Activated CD4-positive, alpha-beta T cell treated with anti-CD3 and anti-CD28 coated beads, Interleukin-2, amount 10 ng/mL, durations not matched to agents 24 days and 14 days (primary cell): ENCODE data around the gene C3orf20. TPM values are rescaled to one million over a fixed set of nuclear protein-coding genes. Genes with fewer than 3 reads are reported as not detected.

ENCODE experiments used
- DNase-seq: peaks from one replicate; pipeline ENCODE4 v3.0.0; 2022
- H3K27ac Mint-ChIP-seq: one replicate; pipeline ENCODE4 v1.8.0; 2022; ENCODE audit warnings: mild to moderate bottlenecking, mixed read lengths
- H3K27me3 Mint-ChIP-seq: one replicate; pipeline ENCODE4 v1.8.0; 2022; ENCODE audit warnings: mixed read lengths
- H3K36me3 Mint-ChIP-seq: one replicate; pipeline ENCODE4 v1.8.0; 2022; ENCODE audit warnings: low read depth, mild to moderate bottlenecking, mixed read lengths
- H3K4me1 Mint-ChIP-seq: one replicate; pipeline ENCODE4 v1.8.0; 2021; ENCODE audit warnings: mixed read lengths
- H3K4me3 Mint-ChIP-seq: one replicate; pipeline ENCODE4 v1.8.0; 2022; ENCODE audit warnings: mild to moderate bottlenecking, moderate library complexity, mixed read lengths
- H3K9me3 Mint-ChIP-seq: one replicate; pipeline ENCODE4 v1.8.0; 2021; ENCODE audit warnings: mixed read lengths
- intact Hi-C: fragments of 100-400 bp; cut with micrococcal nuclease; formaldehyde crosslinking; loops from one replicate; pipeline ENCODE4 v1.15.1; 2023
- total RNA-seq: library from RNA; stranded (reverse); gene quantifications from 2 replicates; pipeline ENCODE4 v1.2.3, GENCODE V29; 2022

C3orf20 gene
- total RNA-seq, 1 donor from 2014 or later = 0.28 TPM

GRCh38 chr3:14660942-14661341 is 14.0 kb upstream of the C3orf20 start:
- no peak overlapping the region for H3K27ac Mint-ChIP-seq
- no peak overlapping the region for H3K4me3 Mint-ChIP-seq
- no peak for DNase-seq
- H3K36me3 Mint-ChIP-seq = peaks cover 77% of the 10 kb centered on the region
- no peaks in the 10 kb centered on the region for H3K9me3 Mint-ChIP-seq
- H3K27me3 Mint-ChIP-seq = no peaks in the 10 kb centered on the region
- intact Hi-C loops = no loop called here
- H3K4me1 Mint-ChIP-seq = peaks cover 7% of the 10 kb centered on the region

GRCh38 chr3:14663396-14664135 is 11.4 kb upstream of the C3orf20 start:
- intact Hi-C loops = no loop called here
- H3K27ac Mint-ChIP-seq = no peak overlapping the region
- peaks cover 74% of the 10 kb centered on the region for H3K36me3 Mint-ChIP-seq

GRCh38 chr3:14664170-14664569 is 10.8 kb upstream of the C3orf20 start:
- H3K4me3 Mint-ChIP-seq = no peak overlapping the region
- no peaks in the 10 kb centered on the region for H3K4me1 Mint-ChIP-seq
- H3K27me3 Mint-ChIP-seq = no peaks in the 10 kb centered on the region
- no peaks in the 10 kb centered on the region for H3K9me3 Mint-ChIP-seq
- intact Hi-C loops = no loop called here
- DNase-seq = no peak
- no peak overlapping the region for H3K27ac Mint-ChIP-seq
- peaks cover 75% of the 10 kb centered on the region for H3K36me3 Mint-ChIP-seq

More at GRCh38 chr3:14663396-14664135, 11.4 kb upstream of the C3orf20 start:
- Mint-ChIP-seq H3K27me3 (no peaks in the 10 kb centered on the region), H3K4me3 (no peak overlapping the region), H3K9me3 (no peaks in the 10 kb centered on the region), H3K4me1 (no peaks in the 10 kb centered on the region)
- no peak for DNase-seq

- DNase-seq = no peak
- H3K36me3 Mint-ChIP-seq = peaks cover 56% of the 10 kb centered on the region
- H3K4me3 Mint-ChIP-seq = no peak overlapping the region
- H3K27ac Mint-ChIP-seq = no peak overlapping the region
- no peaks in the 10 kb centered on the region for H3K9me3 Mint-ChIP-seq
- intact Hi-C loops = no loop called here
- H3K4me1 Mint-ChIP-seq = peaks cover 2% of the 10 kb centered on the region
- no peaks in the 10 kb centered on the region for H3K27me3 Mint-ChIP-seq
Measured at GRCh38 chr3:14672588-14672987, 2.4 kb upstream of the C3orf20 start.

- Mint-ChIP-seq H3K27ac (no peak overlapping the region), H3K9me3 (no peaks in the 10 kb centered on the region), H3K4me1 (no peaks in the 10 kb centered on the region), H3K36me3 (peaks cover 26% of the 10 kb centered on the region), H3K4me3 (no peak overlapping the region), H3K27me3 (no peaks in the 10 kb centered on the region)
- no peak for DNase-seq
- intact Hi-C loops = no loop called here
Measured at GRCh38 chr3:14676881-14677280, 1.9 kb downstream of the C3orf20 start.

GRCh38 chr3:14678015-14678503 is 3.1 kb downstream of the C3orf20 start:
- Mint-ChIP-seq H3K9me3 (no peaks in the 10 kb centered on the region), H3K36me3 (peaks cover 20% of the 10 kb centered on the region), H3K27ac (no peak overlapping the region), H3K27me3 (no peaks in the 10 kb centered on the region), H3K4me3 (no peak overlapping the region), H3K4me1 (no peaks in the 10 kb centered on the region)
- DNase-seq = no peak
- intact Hi-C loops = no loop called here

GRCh38 chr3:14680115-14680514 is 5.2 kb downstream of the C3orf20 start:
- Mint-ChIP-seq H3K36me3 (peaks cover 11% of the 10 kb centered on the region), H3K4me1 (no peaks in the 10 kb centered on the region), H3K27me3 (no peaks in the 10 kb centered on the region), H3K9me3 (no peaks in the 10 kb centered on the region), H3K27ac (no peak overlapping the region), H3K4me3 (no peak overlapping the region)
- intact Hi-C loops = no loop called here
- no peak for DNase-seq

- peak; percentile 45 for DNase-seq
- no peaks in the 10 kb centered on the region for H3K9me3 Mint-ChIP-seq
- no peaks in the 10 kb centered on the region for H3K4me1 Mint-ChIP-seq
- H3K27ac Mint-ChIP-seq = no peak overlapping the region
- intact Hi-C loops = no loop called here
- no peak overlapping the region for H3K4me3 Mint-ChIP-seq
- no peaks in the 10 kb centered on the region for H3K27me3 Mint-ChIP-seq
- H3K36me3 Mint-ChIP-seq = peaks cover 11% of the 10 kb centered on the region
Measured at GRCh38 chr3:14680716-14681115, 5.8 kb downstream of the C3orf20 start.

- no peaks in the 10 kb centered on the region for H3K9me3 Mint-ChIP-seq
Measured at GRCh38 chr3:14684447-14684846, 9.5 kb downstream of the C3orf20 start.

GRCh38 chr3:14685179-14685578 is 10.2 kb downstream of the C3orf20 start:
- DNase-seq = no peak
- H3K4me1 Mint-ChIP-seq = peaks cover 2% of the 10 kb centered on the region
- H3K27me3 Mint-ChIP-seq = no peaks in the 10 kb centered on the region
- H3K27ac Mint-ChIP-seq = no peak overlapping the region
- intact Hi-C loops = no loop called here
- H3K4me3 Mint-ChIP-seq = no peak overlapping the region
- H3K9me3 Mint-ChIP-seq = no peaks in the 10 kb centered on the region
- peaks cover under 1% of the 10 kb centered on the region for H3K36me3 Mint-ChIP-seq

More at GRCh38 chr3:14684447-14684846, 9.5 kb downstream of the C3orf20 start:
- Mint-ChIP-seq H3K4me3 (no peak overlapping the region), H3K36me3 (peaks cover 6% of the 10 kb centered on the region), H3K4me1 (peaks cover 2% of the 10 kb centered on the region), H3K27ac (no peak overlapping the region), H3K27me3 (no peaks in the 10 kb centered on the region)
- intact Hi-C loops = no loop called here
- DNase-seq = no peak

GRCh38 chr3:14687360-14687759 is 12.4 kb downstream of the C3orf20 start:
- no peak overlapping the region for H3K27ac Mint-ChIP-seq
- H3K4me3 Mint-ChIP-seq = no peak overlapping the region
- no peaks in the 10 kb centered on the region for H3K27me3 Mint-ChIP-seq
- H3K9me3 Mint-ChIP-seq = no peaks in the 10 kb centered on the region
- intact Hi-C loops = no loop called here
- DNase-seq = no peak
- H3K4me1 Mint-ChIP-seq = peaks cover 2% of the 10 kb centered on the region
- H3K36me3 Mint-ChIP-seq = no peaks in the 10 kb centered on the region

GRCh38 chr3:14688525-14688924 is 13.6 kb downstream of the C3orf20 start:
- peaks cover 2% of the 10 kb centered on the region for H3K4me1 Mint-ChIP-seq
- no peak overlapping the region for H3K27ac Mint-ChIP-seq
- no peak for DNase-seq
- no peaks in the 10 kb centered on the region for H3K27me3 Mint-ChIP-seq
- no peak overlapping the region for H3K4me3 Mint-ChIP-seq
- no peaks in the 10 kb centered on the region for H3K36me3 Mint-ChIP-seq
- intact Hi-C loops = no loop called here
- H3K9me3 Mint-ChIP-seq = no peaks in the 10 kb centered on the region

- DNase-seq = peak; percentile 51
- Mint-ChIP-seq H3K4me1 (peaks cover 2% of the 10 kb centered on the region), H3K9me3 (no peaks in the 10 kb centered on the region), H3K36me3 (no peaks in the 10 kb centered on the region), H3K4me3 (no peak overlapping the region), H3K27ac (no peak overlapping the region), H3K27me3 (peaks cover 2% of the 10 kb centered on the region)
- intact Hi-C loops = no loop called here
Measured at GRCh38 chr3:14689247-14689980, 14.5 kb downstream of the C3orf20 start.

GRCh38 chr3:14691239-14691638 is 16.3 kb downstream of the C3orf20 start:
- Mint-ChIP-seq H3K4me1 (peaks cover 2% of the 10 kb centered on the region), H3K27me3 (peaks cover 2% of the 10 kb centered on the region), H3K4me3 (no peak overlapping the region), H3K27ac (no peak overlapping the region), H3K9me3 (no peaks in the 10 kb centered on the region), H3K36me3 (no peaks in the 10 kb centered on the region)
- intact Hi-C loops = no loop called here
- DNase-seq = peak; percentile 51
